K562 treated with DMSO at 1 percent for 48 hours (cell line): ENCODE data around the gene RNASE12. TPM values are rescaled to one million over a fixed set of nuclear protein-coding genes. Genes with fewer than 3 reads are reported as not detected.

ENCODE experiments used
- total RNA-seq: library from RNA; unstranded; fragments of 300-600 nt; gene quantifications from 2 replicates; pipeline ENCODE4 v1.2.3, GENCODE V29; 2022; ENCODE audit warnings: low replicate concordance; ENCODE audit errors: extremely low read depth

Gene RNASE12
- not detected in 2 replicates for total RNA-seq

DNA sequence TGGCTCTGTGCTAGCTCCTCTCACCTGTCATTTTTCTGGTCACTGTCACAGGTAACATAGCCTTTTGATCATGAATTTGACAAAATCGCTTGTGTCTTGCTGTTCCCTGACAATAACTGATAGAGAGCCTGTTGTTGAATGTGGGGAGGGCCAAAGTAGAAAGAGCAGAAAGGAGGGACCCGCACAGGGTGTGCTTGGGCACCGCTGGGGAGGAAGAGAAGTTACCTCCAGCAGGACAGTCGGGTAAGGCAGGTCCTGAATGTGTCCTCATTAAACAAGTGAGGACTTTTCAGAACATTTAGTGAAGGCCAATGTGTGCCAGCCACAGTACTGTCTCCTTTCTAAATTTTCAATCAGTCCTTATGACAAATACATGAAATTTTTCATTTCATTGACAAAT, at the start of gene RNASE12:
RNASE12 (minus strand) TSS at position 142 of the 400 bp plus-strand sequence. CDS start 653 bp downstream, outside the sequence.

GRCh38 chr14:20587489-20588154, 3.6 kb downstream of the RNASE12 start, which contains the start of gene RNASE11:
Gene RNASE11, minus strand, starts transcription at chr14:20588001.

GRCh38 chr14:20560961-20561360, 30.2 kb downstream of the RNASE12 start, which contains the start of gene RNASE9:
Gene RNASE9, minus strand, starts transcription at chr14:20561047.

Other genes with a start within 250 kb of the RNASE12 start
- not detected in 2 replicates for gene PARP2, start 247.7 kb downstream of the RNASE12 start, total RNA-seq
- gene TEP1, start 177.9 kb downstream of the RNASE12 start, total RNA-seq, result not detected in 2 replicates
- not detected in 2 replicates for gene KLHL33, start 155.2 kb downstream of the RNASE12 start, total RNA-seq
- not detected in 2 replicates for gene OSGEP, start 136.6 kb downstream of the RNASE12 start, total RNA-seq
- gene APEX1, start 136.2 kb downstream of the RNASE12 start, total RNA-seq, result not detected in 2 replicates
- not detected in 2 replicates for gene PIP4P1, start 129.9 kb downstream of the RNASE12 start, total RNA-seq
- gene PNP, start 122.0 kb downstream of the RNASE12 start, total RNA-seq, result not detected in 2 replicates
- gene RNASE10, start 85.8 kb downstream of the RNASE12 start, total RNA-seq, result not detected in 2 replicates
- gene RNASE9, start 30.3 kb downstream of the RNASE12 start, total RNA-seq, result not detected in 2 replicates
- not detected in 2 replicates for gene RNASE11, start 3.4 kb downstream of the RNASE12 start, total RNA-seq
- not detected in 2 replicates for gene OR6S1, start 50.3 kb upstream of the RNASE12 start, total RNA-seq
- gene RNASE4, start 93.2 kb upstream of the RNASE12 start, total RNA-seq, result not detected in 2 replicates
- not detected in 2 replicates for gene ANG, start 97.4 kb upstream of the RNASE12 start, total RNA-seq
- gene EDDM3A, start 154.5 kb upstream of the RNASE12 start, total RNA-seq, result not detected in 2 replicates
- gene EDDM3B, start 177.0 kb upstream of the RNASE12 start, total RNA-seq, result not detected in 2 replicates
- gene RNASE6, start 189.9 kb upstream of the RNASE12 start, total RNA-seq, result not detected in 2 replicates
- not detected in 2 replicates for gene RNASE1, start 211.5 kb upstream of the RNASE12 start, total RNA-seq